ENCODE data around the gene EDDM3A. TPM values are rescaled to one million over a fixed set of nuclear protein-coding genes. Genes with fewer than 3 reads are reported as not detected.

Gene EDDM3A
- total RNA-seq, 1 donor from 2014 or later = not detected

- DNase-seq (ENCODE audit: low read depth) = no peak
These were observed 43.6 kb downstream of the EDDM3A start for GRCh38 chr14:20789230-20789813.

DNA sequence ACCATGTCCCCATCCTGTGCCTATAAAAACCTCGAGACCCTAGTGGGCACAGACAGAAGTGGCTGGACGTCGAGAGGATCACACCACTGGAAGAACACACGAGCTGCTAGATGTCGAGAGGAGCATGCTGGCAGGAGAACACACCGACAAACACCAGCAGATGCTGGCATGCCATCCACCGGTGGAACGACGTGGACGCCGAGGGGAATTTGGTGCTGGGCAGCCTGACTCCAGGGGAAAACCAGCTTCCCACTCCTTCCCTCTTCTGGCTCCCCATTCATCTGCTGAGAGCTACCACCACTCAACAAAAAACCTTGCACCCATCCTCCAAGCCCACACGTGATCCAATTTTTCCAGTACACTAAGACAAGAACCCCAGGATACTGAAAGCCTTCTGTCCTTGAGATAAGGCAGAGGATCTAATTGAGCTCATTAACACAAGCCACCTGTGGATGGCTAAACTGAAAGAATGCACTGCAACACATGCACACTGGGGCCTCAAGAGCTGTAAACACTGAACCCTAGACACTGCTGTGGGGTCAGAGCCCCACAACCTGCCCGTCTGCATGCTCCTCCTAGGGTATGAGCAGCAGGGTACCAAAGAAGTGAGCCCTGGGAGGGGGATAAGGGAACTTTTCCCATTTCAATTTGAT is 44.9 kb downstream of the EDDM3A start:
- DNase-seq (ENCODE audit: low read depth) = no peak

DNA sequence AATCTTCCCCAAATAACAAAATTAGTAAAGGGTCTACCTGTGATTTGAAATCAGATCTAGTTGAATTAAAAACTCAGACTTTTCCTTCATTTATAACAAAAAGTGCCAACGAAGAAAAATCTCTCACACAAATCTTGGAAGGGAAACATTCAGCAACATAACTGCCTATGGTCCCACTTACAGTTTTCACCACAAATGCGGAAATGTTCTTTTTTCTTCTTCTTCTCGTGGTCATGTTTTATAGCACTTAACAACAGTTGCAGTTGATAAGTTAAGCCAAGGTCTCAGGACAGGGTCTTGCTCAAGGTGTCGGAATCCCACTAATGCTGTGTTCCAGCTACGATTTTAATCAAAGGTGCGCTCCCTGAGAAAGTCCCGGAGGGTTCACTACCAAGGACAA is 45.5 kb downstream of the EDDM3A start:
- DNase-seq (ENCODE audit: low read depth) = no peak

GRCh38 chr14:20791597-20791996 is 45.9 kb downstream of the EDDM3A start:
- DNase-seq (ENCODE audit: low read depth) = no peak

- no peak for DNase-seq (ENCODE audit: low read depth)
These were observed 46.9 kb downstream of the EDDM3A start for GRCh38 chr14:20792556-20792955.

DNA sequence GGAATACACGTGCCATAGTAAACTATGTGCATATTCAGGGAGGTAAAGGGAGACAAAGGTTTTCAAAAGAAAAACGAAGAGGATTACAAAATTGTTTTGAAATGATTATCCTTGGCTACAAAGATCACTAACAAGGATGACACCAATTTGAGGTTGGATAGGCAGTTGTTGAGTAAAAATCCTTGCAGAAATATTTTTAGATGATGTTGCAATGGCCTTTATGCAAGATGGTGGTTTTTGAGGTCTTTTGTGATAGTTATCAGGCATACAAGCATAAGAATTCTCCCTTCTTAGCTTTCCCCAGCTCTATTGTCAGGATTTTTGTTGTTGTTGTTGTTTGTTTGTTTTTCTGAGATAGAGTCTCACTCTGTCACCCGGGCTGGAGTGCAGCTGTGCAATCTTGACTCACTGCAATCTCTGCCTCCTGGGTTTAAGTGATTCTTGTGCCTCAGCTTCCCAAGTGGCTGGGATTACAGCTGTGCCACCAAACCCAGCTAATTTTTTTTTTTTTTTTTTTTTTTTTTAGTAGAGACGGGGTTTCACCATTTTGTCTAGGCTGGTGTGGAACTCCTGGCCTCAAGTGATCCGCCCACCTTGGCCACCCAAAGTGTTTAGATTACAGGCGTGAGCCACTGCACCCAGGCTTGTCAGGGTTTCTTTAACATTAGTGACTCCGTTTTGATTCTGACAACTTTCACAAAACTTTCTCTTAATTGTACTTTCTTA is 49.1 kb downstream of the EDDM3A start:
- no peak for DNase-seq (ENCODE audit: low read depth)

DNA sequence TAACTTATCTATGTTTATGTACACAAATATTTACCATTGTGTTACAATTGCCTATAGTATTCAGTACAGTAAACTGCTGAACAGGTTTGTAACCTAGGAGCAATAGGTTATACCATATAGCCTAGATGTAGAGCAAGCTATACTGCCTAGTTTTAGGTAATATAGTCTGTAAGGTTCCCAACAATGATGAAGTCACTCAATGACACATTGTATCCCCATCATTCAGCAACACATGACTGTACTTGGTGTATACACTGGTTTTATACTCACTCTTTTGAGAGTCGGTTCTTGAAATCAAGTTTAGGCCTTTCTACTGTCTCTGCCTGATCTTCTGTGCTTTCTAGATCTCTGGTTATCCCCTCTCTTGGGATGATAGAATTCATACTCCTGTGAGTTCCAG is 51.5 kb downstream of the EDDM3A start:
- no peak for DNase-seq (ENCODE audit: low read depth)

Other genes starting within 250 kb of the EDDM3A start
- not detected in 2 replicates for gene RNASE10, start 240.3 kb upstream of the EDDM3A start, total RNA-seq
- gene RNASE9, start 184.8 kb upstream of the EDDM3A start, total RNA-seq = not detected in 2 replicates
- not detected in 2 replicates for gene RNASE11, start 157.9 kb upstream of the EDDM3A start, total RNA-seq
- not detected in 2 replicates for gene RNASE12, start 154.5 kb upstream of the EDDM3A start, total RNA-seq
- gene OR6S1, start 104.2 kb upstream of the EDDM3A start, total RNA-seq = not detected in 2 replicates
- 2.1 and 15.3 TPM in 2 replicates for gene RNASE4, start 61.3 kb upstream of the EDDM3A start, total RNA-seq
- 2.3 and 4.5 TPM in 2 replicates for gene ANG, start 57.1 kb upstream of the EDDM3A start, total RNA-seq
- gene EDDM3B, start 22.5 kb downstream of the EDDM3A start, total RNA-seq = not detected in 2 replicates
- not detected in 2 replicates for gene RNASE6, start 35.4 kb downstream of the EDDM3A start, total RNA-seq
- 0.52 TPM in 1 of 2 replicates, not detected in the other for gene RNASE1, start 57.0 kb downstream of the EDDM3A start, total RNA-seq
- gene RNASE3, start 145.5 kb downstream of the EDDM3A start, total RNA-seq = not detected in 2 replicates
- gene RNASE2, start 209.6 kb downstream of the EDDM3A start, total RNA-seq = not detected in 2 replicates
- gene METTL17, start 244.1 kb downstream of the EDDM3A start, total RNA-seq = 44.0 and 56.3 TPM in 2 replicates